K562 (cell line): ENCODE measurements around the gene GCDH. TPM values are rescaled to one million over a fixed set of nuclear protein-coding genes. Genes with fewer than 3 reads are reported as not detected.

Source experiments
- ATAC-seq: fragments of 200-7000 bp; cut with Tn5 transposase; 3 replicates; pipeline ENCODE4 v1.9.1; 2020; ENCODE audit warnings: moderate library complexity
- BruUV-seq: library from RNA; stranded (reverse); fragments of 400-500 nt; replicated peaks from 2 replicates; lab custom pipeline; 2021; lab: Mats Ljungman, UMichigan
- CTCF ChIA-PET: fragments of 300-600 bp; formaldehyde crosslinking; extraction: SDS; loops from one replicate; lab custom pipeline; 2021; ENCODE audit warnings: low intra/inter-chr PET ratio; lab: Yijun Ruan, JAX
- POLR2A ChIA-PET: fragments of 300-600, 350-650 bp; sonication (Branson Sonifier 250); formaldehyde crosslinking; extraction: SDS; loops from one replicate; lab custom pipeline; 2021; ENCODE audit warnings: antibody characterized with exemption, inconsistent platforms; lab: Yijun Ruan, JAX
- DNase-seq, 4 experiments: peaks; one replicate each; pipeline versions ENCODE4 v3.0.0 to v3.0.0-alpha.2; 2011 to 2018; ENCODE audit warnings: low spot score in 3 of 4, mixed read lengths in 3 of 4; ENCODE audit errors: extremely low read depth in 1 of 4
- FAIRE-seq: peaks from 2 replicates; lab custom pipeline; 2011; peaks lifted over from hg19 to GRCh38; lab: Jason Lieb, UNC
- H2AFZ ChIP-seq: 2 replicates; pipeline ENCODE4 v1.6.0; 2011; ENCODE audit warnings: low read depth, low read length, control low read depth, inconsistent platforms
- H3K27ac ChIP-seq: fragments of 200-600 bp; 3 replicates; pipeline ENCODE4 v1.8.0; 2011; ENCODE audit warnings: low read depth, mild to moderate bottlenecking, control low read depth, inconsistent platforms, low read length, moderate library complexity, mixed read lengths; ENCODE audit errors: extremely low read depth
- H3K27me3 ChIP-seq, 2 experiments: fragments of 300-600 bp in 1 of 2; 2 replicates in 1 of 2; 3 replicates in 1 of 2; pipeline versions ENCODE4 v1.6.0 to v1.8.0; 2011; ENCODE audit warnings: inconsistent platforms in 2 of 2, low read length in 2 of 2, mild to moderate bottlenecking in 1 of 2, mixed read lengths in 1 of 2, moderate library complexity in 1 of 2; ENCODE audit not compliant: control insufficient read depth in 2 of 2, insufficient read depth in 2 of 2
- H3K36me3 ChIP-seq: fragments of 300-600 bp; 3 replicates; pipeline ENCODE4 v1.8.0; 2011; ENCODE audit warnings: mild to moderate bottlenecking, low read length, inconsistent platforms; ENCODE audit not compliant: control insufficient read depth, insufficient read depth
- H3K4me1 ChIP-seq, 2 experiments: fragments of 200-600 bp in 1 of 2; replicated peaks in 1 of 2; 2 replicates in 1 of 2; 3 replicates in 1 of 2; pipeline versions ENCODE4 v1.5.1 to v1.8.0; 2011; ENCODE audit warnings: inconsistent platforms in 2 of 2, low read length in 2 of 2, mild to moderate bottlenecking in 1 of 2, mixed read lengths in 1 of 2, moderate library complexity in 1 of 2; ENCODE audit not compliant: control insufficient read depth in 2 of 2, insufficient read depth in 2 of 2
- H3K4me2 ChIP-seq: 2 replicates; pipeline ENCODE4 v1.6.1; 2011; ENCODE audit warnings: low read length, control low read depth, inconsistent platforms, mixed read lengths; ENCODE audit not compliant: insufficient read depth
- H3K4me3 ChIP-seq: fragments of 200-600 bp; sonication (generic), shearing (Covaris generic); 2 replicates; pipeline ENCODE4 v1.5.1; 2016; ENCODE audit warnings: control low read depth, inconsistent platforms
- H3K79me2 ChIP-seq: fragments of 200-600 bp; 3 replicates; pipeline ENCODE4 v1.8.0; 2011; ENCODE audit warnings: low read length, inconsistent platforms; ENCODE audit not compliant: control insufficient read depth, insufficient read depth
- H3K9ac ChIP-seq, 2 experiments: 2 replicates each; pipeline versions ENCODE4 v1.6.0 to v1.6.1; 2011; ENCODE audit warnings: low read depth in 2 of 2, low read length in 2 of 2, control low read depth in 1 of 2, inconsistent platforms in 1 of 2, mild to moderate bottlenecking in 1 of 2, mixed read lengths in 1 of 2; ENCODE audit not compliant: insufficient read depth in 1 of 2
- H3K9me1 ChIP-seq: one replicate; pipeline ENCODE4 v1.6.0; 2011; ENCODE audit warnings: inconsistent platforms, mild to moderate bottlenecking, low read length, moderate library complexity; ENCODE audit not compliant: control insufficient read depth, insufficient read depth
- H3K9me3 ChIP-seq: replicated peaks from 2 replicates; pipeline ENCODE4 v1.5.1; 2011; ENCODE audit warnings: low read depth, low read length, inconsistent platforms; ENCODE audit not compliant: control insufficient read depth, insufficient read depth
- H4K20me1 ChIP-seq: replicated peaks from 2 replicates; pipeline ENCODE4 v1.6.1; 2011; ENCODE audit warnings: low read length, inconsistent platforms, mixed read lengths; ENCODE audit not compliant: control insufficient read depth, insufficient read depth
- CBX5 ChIP-seq: IDR thresholded peaks from 2 replicates; pipeline ENCODE4 v1.6.1; 2014; ENCODE audit warnings: low read depth, borderline replicate concordance
- E2F3 ChIP-seq: fragments of 250-450 bp; sonication (Bioruptor Pico); IDR thresholded peaks from 2 replicates; pipeline ENCODE4 v1.4.0; 2020; ENCODE audit warnings: mild to moderate bottlenecking
- EGR1 ChIP-seq: fragments of 450-650 bp; conservative IDR thresholded peaks from 2 replicates; pipeline ENCODE4 v1.6.1; 2017; ENCODE audit warnings: mild to moderate bottlenecking
- ERF ChIP-seq: fragments of 450-650 bp; formaldehyde crosslinking; IDR thresholded peaks from 2 replicates; pipeline ENCODE4 v1.4.0; 2020; ENCODE audit warnings: mild to moderate bottlenecking, mixed read lengths
- FIP1L1 ChIP-seq: fragments of 200-400 bp; formaldehyde crosslinking; IDR thresholded peaks from 2 replicates; pipeline ENCODE4 v1.6.1; 2018; ENCODE audit warnings: mild to moderate bottlenecking, low read depth, low read length; ENCODE audit not compliant: poor library complexity, severe bottlenecking
- GABPB1 ChIP-seq: sonication (generic); formaldehyde crosslinking; IDR thresholded peaks from 2 replicates; pipeline ENCODE4 v1.8.0; 2022; ENCODE audit warnings: mild to moderate bottlenecking, missing genetic modification reagents
- MLLT1 ChIP-seq, 2 experiments: fragments of 450-650 bp; IDR thresholded peaks; 2 replicates each; pipeline ENCODE4 v1.6.1; 2016
- PCBP2 ChIP-seq: fragments of 200-400 bp; formaldehyde crosslinking; IDR thresholded peaks from 2 replicates; pipeline ENCODE4 v1.6.1; 2018; ENCODE audit warnings: low read length, low read depth, mild to moderate bottlenecking, moderate library complexity; ENCODE audit not compliant: poor library complexity, severe bottlenecking
- POLR2G ChIP-seq: fragments of 200-400 bp; formaldehyde crosslinking; IDR thresholded peaks from 2 replicates; pipeline ENCODE4 v1.6.1; 2017; ENCODE audit warnings: low read depth, mild to moderate bottlenecking, antibody characterized with exemption, low read length, moderate library complexity
- RBM14 ChIP-seq: fragments of 200-400 bp; formaldehyde crosslinking; IDR thresholded peaks from 2 replicates; pipeline ENCODE4 v1.6.1; 2018; ENCODE audit warnings: low read depth, mild to moderate bottlenecking, low read length, moderate library complexity, borderline replicate concordance; ENCODE audit not compliant: insufficient read depth
- SP1 ChIP-seq: sonication (generic); formaldehyde crosslinking; IDR thresholded peaks from 2 replicates; pipeline ENCODE4 v1.8.1; 2022; ENCODE audit warnings: mild to moderate bottlenecking, missing genetic modification reagents
- TRIM24 ChIP-seq, 2 experiments: fragments of 450-650 bp; IDR thresholded peaks; 2 replicates each; pipeline ENCODE4 v1.6.1; 2016
- TRIM28 ChIP-seq: fragments of 450-650 bp; IDR thresholded peaks from 2 replicates; pipeline ENCODE4 v1.6.1; 2017
- USF1 ChIP-seq: sonication (generic); formaldehyde crosslinking; IDR thresholded peaks from 2 replicates; pipeline ENCODE4 v1.9.0; 2022; ENCODE audit warnings: mild to moderate bottlenecking, missing genetic modification reagents
- ZBTB33 ChIP-seq: sonication (generic); formaldehyde crosslinking; IDR thresholded peaks from 2 replicates; pipeline ENCODE4 v1.8.1; 2023; ENCODE audit warnings: mild to moderate bottlenecking, missing genetic modification reagents
- ZNF143 ChIP-seq: sonication (generic); formaldehyde crosslinking; IDR thresholded peaks from 2 replicates; pipeline ENCODE4 v1.9.0; 2022; ENCODE audit warnings: mild to moderate bottlenecking, missing genetic modification reagents
- ZNF384 ChIP-seq: IDR thresholded peaks from 2 replicates; pipeline ENCODE4 v1.6.1; 2012; ENCODE audit warnings: low read depth, low read length, improper control_type of control experiment
- WGBS: fragments of 100-300 bp; shearing (Covaris generic); methylation state at CpG from one replicate; pipeline ENCODE4 v1.1.6; 2016; ENCODE audit warnings: low coverage, mixed read lengths; ENCODE audit not compliant: insufficient coverage; ENCODE audit errors: missing lambda C conversion rate; 5-methylcytosine and 5-hydroxymethylcytosine counted together
- in situ Hi-C: fragments of 300-500 bp; cut with MboI; formaldehyde crosslinking; loops from 4 replicates; pipeline ENCODE4 v1.15.0; 2018; ENCODE audit warnings: inconsistent platforms, mixed read lengths
- intact Hi-C: fragments of 100-400 bp; cut with micrococcal nuclease; formaldehyde crosslinking; loops from 2 replicates; pipeline ENCODE4 v1.14.2; 2022
- polyA plus RNA-seq, 8 experiments: library from polyadenylated mRNA; depleted of rRNA in 4 of 8; stranded (reverse) in 5 of 8; unstranded in 3 of 8; fragments of >200 nt; fragmentation: Nextera tagmentation in 2 of 8; fragmentation: Illumina TruSeq in 1 of 8; extraction: Ambion mirVana in 2 of 8; extraction: Trizol in 1 of 8; gene quantifications; 2 replicates each; pipeline versions ENCODE4 v1.2.1 to v1.2.3, GENCODE V29; 2011 to 2014; ENCODE audit warnings: inconsistent platforms in 1 of 8, missing spikeins in 1 of 8
- total RNA-seq, 7 experiments: library from RNA; depleted of rRNA in 6 of 7; stranded (reverse); fragments of >200 nt in 6 of 7; fragmentation: Illumina TruSeq in 2 of 7; extraction: Trizol in 2 of 7; gene quantifications; 2 replicates each; pipeline versions ENCODE4 v1.2.1 to v1.2.3, GENCODE V29; 2011 to 2021; ENCODE audit warnings: low replicate concordance in 1 of 7

Gene GCDH
- total and polyA plus RNA-seq, 9 of the 15 experiments (the other 6 are each of a cell fraction or from before 2014, with no cell fraction given): 2.9 to 50.8 (median 19.1) TPM

GRCh38 chr19:12872941-12873890 is 17.7 kb upstream of the GCDH start:
- WGBS: 92% methylated on average over 48 of the region's 70 CpGs
- peaks cover 3 to 33% of the 10 kb centered on the region in 2 experiments; a peak in 4 of 5 replicates for H3K4me1 ChIP-seq
- in situ Hi-C loops: no loop called here
- ATAC-seq (peak; percentile 90), FAIRE-seq (peak; percentile 92), DNase-seq (peak; percentile 84 to 92 (median 85))
- H3K9me1 ChIP-seq: no peaks in the 10 kb centered on the region
- H3K9me3 ChIP-seq: peaks cover 2% of the 10 kb centered on the region; the same call in 1 of the 2 replicates
- no peak overlapping the region for H3K4me3 ChIP-seq
- BruUV-seq: no TSS peak
- 0 out of 2 replicates have a peak overlapping the region, but pooled peaks have one; percentile 8 for H3K4me2 ChIP-seq
- no peaks in the 10 kb centered on the region for H4K20me1 ChIP-seq
- 0 out of 3 replicates have a peak overlapping the region, but pooled peaks have one; percentile 13 for H3K27ac ChIP-seq
- intact Hi-C loops: no loop called here
- no peaks in the 10 kb centered on the region for H3K27me3 ChIP-seq
- H3K9ac ChIP-seq: no peak overlapping the region
- peaks cover 23% of the 10 kb centered on the region; the same call in 2 of the 3 replicates for H3K36me3 ChIP-seq
- POLR2A ChIA-PET: interaction anchor here (0.7 to 3.3 kb wide), 5 partner anchors 8 to 82 kb away, joined by 3 to 37 read pairs (median 7); partner anchors contain the start of genes DNASE2 and KLF1
- CTCF ChIA-PET: no interaction called here
- no peak overlapping the region for H2AFZ ChIP-seq
- no peaks in the 10 kb centered on the region for H3K79me2 ChIP-seq
- TF ChIP-seq EGR1: peak; percentile 56
- 0 out of 2 replicates have a peak, but pooled peaks have one; percentile 34 for TF ChIP-seq TRIM28
- TF ChIP-seq MLLT1 (IDR thresholded peaks at IDR 0.05): peak in 1 of 2 experiments; percentile 78; a peak in 2 of 4 replicates
- no peak for TF ChIP-seq E2F3 (CRISPR knock-in tag)
- peak; percentile 45; the same call in 1 of the 2 replicates for TF ChIP-seq ZNF143
- TF ChIP-seq USF1: 0 out of 2 replicates have a peak, but pooled peaks have one; percentile 5
- no peak for TF ChIP-seq ERF
- TF ChIP-seq CBX5: peak; percentile 27; the same call in 1 of the 2 replicates
- 0 out of 4 replicates have a peak, but pooled peaks of 1 of the 2 experiments have one; percentile 9 for TF ChIP-seq TRIM24 (IDR thresholded peaks at IDR 0.05)
- TF ChIP-seq ZNF384: 0 out of 2 replicates have a peak, but pooled peaks have one; percentile 21
- TF ChIP-seq POLR2G: peak; percentile 69
- 0 out of 2 replicates have a peak, but pooled peaks have one; percentile 56 for TF ChIP-seq RBM14
- TF ChIP-seq PCBP2: no peak
- TF ChIP-seq GABPB1 (CRISPR knock-in tag): peak; percentile 61
- peak; percentile 84 for TF ChIP-seq ZBTB33
- peak; percentile 48; the same call in 1 of the 2 replicates for TF ChIP-seq SP1 (CRISPR knock-in tag)
- peak; percentile 26 for TF ChIP-seq FIP1L1
